Cardiac atrium fibroblast (primary cell): ENCODE measurements around the gene GTPBP8. TPM values are rescaled to one million over a fixed set of nuclear protein-coding genes. Genes with fewer than 3 reads are reported as not detected.

Experiments
- total RNA-seq: library from RNA; depleted of rRNA; stranded (reverse); fragments of >200 nt; gene quantifications from 2 replicates; pipeline ENCODE4 v1.2.3, GENCODE V29; 2015

The GTPBP8 gene
- 28.0 and 37.4 TPM in 2 replicates for total RNA-seq

DNA sequence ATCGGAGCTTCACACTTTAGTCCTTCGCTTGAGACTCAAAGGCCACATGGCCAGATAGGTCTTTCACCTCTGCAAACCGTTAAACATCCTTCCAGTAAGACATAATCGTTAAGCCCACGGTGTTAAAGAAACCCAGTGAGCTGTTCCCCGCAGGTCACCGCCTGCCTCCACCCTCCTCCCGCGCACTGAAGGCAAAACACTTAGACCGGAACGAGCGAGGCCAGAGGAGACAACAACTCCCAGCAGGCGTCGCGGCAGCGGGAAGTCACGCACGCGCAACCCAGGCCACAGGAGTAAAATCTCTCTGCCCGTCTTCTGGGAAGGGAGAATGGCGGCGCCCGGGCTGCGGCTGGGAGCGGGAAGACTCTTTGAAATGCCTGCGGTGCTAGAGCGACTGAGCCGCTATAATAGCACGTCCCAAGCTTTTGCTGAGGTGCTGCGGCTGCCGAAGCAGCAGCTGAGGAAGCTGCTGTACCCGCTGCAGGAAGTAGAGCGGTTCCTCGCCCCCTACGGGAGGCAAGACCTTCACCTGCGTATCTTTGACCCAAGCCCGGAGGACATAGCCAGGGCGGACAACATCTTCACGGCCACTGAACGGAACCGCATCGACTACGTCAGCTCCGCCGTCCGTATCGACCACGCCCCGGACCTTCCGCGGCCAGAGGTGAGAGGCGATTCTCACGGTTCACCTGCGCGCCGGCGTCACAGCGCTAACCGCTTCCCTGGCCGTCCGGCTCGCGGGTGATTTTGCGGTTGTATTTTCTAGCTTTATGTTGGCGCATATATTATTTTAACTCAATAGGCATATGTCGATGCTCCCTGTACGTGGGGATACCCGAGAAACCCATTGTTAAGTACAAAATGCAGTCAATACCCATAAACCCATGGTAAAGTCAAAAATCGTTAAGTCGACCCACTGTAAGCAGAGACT is at the start of gene GTPBP8:
GTPBP8 (plus strand) TSS at position 313 of the 931 bp plus-strand sequence; CDS start at position 329, 16 bp downstream.

GRCh38 chr3:112974894-112975293 is 15.9 kb upstream of the GTPBP8 start, which contains the start of gene CD200R1:
Gene CD200R1 (minus strand): TSS chr3:112975103. CDS start chr3:112974857, 246 bp downstream.

Other genes with a start within 250 kb of the GTPBP8 start
- gene CD200R1L, start 144.1 kb upstream of the GTPBP8 start, total RNA-seq = not detected in 2 replicates
- not detected in 2 replicates for gene CD200R1, start 15.9 kb upstream of the GTPBP8 start, total RNA-seq
- gene BOC, start 220.6 kb downstream of the GTPBP8 start, total RNA-seq = 5.2 and 10.4 TPM in 2 replicates